H7 (cell line): Measurements from ENCODE around the gene PEX11G. TPM values are rescaled to one million over a fixed set of nuclear protein-coding genes. Genes with fewer than 3 reads are reported as not detected.

Experiments used
- DNase-seq: peaks from one replicate; pipeline ENCODE4 v3.0.0; 2012
- H3K27me3 ChIP-seq: 2 replicates; pipeline ENCODE4 v1.6.0; 2011; ENCODE audit warnings: mild to moderate bottlenecking, low read length; ENCODE audit not compliant: control insufficient read depth, insufficient read depth
- H3K36me3 ChIP-seq: replicated peaks from 2 replicates; pipeline ENCODE4 v1.5.1; 2011; ENCODE audit warnings: low read length; ENCODE audit not compliant: control insufficient read depth, insufficient read depth
- H3K4me3 ChIP-seq: 2 replicates; pipeline ENCODE4 v1.5.1; 2011; ENCODE audit warnings: low read depth, mild to moderate bottlenecking, control low read depth, low read length, moderate library complexity; ENCODE audit not compliant: insufficient read depth
- total RNA-seq: library from RNA; depleted of rRNA; stranded (reverse); fragments of >200 nt; shearing (Covaris generic); gene quantifications from 2 replicates; pipeline ENCODE4 v1.2.3, GENCODE V29; 2014; rRNA removed

Gene PEX11G
- total RNA-seq, 1 experiment from 2014 or later: 2.4 TPM

DNA sequence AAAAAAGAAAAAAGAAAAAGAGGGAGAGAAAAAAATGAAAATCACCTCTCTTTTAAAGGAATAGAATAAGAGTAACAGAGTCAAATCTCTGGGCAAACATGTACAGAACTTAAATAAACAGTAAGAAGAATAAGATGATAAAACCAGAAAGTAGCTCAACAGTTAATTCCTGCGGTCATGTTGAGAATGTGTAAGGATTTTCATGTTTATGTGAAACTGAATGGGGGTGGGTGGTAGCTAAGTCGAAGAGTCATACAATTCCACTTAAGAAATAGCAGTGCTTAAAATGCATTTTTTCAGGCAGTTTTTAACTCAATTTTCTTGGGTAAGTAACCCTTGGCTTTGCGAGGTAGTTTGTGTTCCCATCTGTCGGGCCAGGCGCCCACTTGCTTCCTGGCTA lies 60.9 kb downstream of the PEX11G start:
- Histone ChIP-seq H3K27me3 (no peaks in the 10 kb centered on the region), H3K4me3 (no peak overlapping the region)
- DNase-seq: no peak

DNA sequence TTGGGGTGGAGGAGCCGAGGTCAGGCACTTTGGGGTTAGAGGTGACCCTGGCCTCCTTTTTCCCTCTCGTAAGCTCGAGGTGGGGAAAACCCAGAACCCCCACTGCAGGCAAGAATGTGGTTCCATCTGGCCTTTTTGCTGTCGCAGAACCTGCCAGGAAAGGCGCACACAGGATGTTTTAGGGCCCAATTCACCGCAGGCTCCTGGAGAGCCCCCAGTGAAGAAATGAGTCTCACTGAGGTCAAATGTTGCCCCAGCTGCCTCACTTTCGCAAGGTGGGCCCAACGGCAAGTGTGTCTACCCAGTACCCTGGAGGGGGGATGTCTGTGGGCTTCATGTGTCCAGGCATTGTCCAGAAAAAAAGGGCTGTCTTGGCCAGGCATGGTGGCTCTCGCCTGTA lies 61.8 kb downstream of the PEX11G start:
- H3K4me3 ChIP-seq: no peak overlapping the region
- no peaks in the 10 kb centered on the region for H3K36me3 ChIP-seq
- DNase-seq: no peak
- H3K27me3 ChIP-seq: no peaks in the 10 kb centered on the region

More for the DNA sequence above, 60.9 kb downstream of the PEX11G start:
- H3K36me3 ChIP-seq: no peaks in the 10 kb centered on the region

Other genes starting within 250 kb of the PEX11G start
- 10.0 and 13.6 TPM in 2 replicates for gene INSR, start 194.6 kb downstream of the PEX11G start, total RNA-seq
- 48.3 and 50.5 TPM in 2 replicates for gene ARHGEF18, start 140.1 kb downstream of the PEX11G start, total RNA-seq
- gene ZNF358, start 27.1 kb upstream of the PEX11G start, total RNA-seq: 52.1 and 54.8 TPM in 2 replicates
- gene MCOLN1, start 33.6 kb upstream of the PEX11G start, total RNA-seq: 6.8 and 6.9 TPM in 2 replicates
- gene PNPLA6, start 46.7 kb upstream of the PEX11G start, total RNA-seq: 87.4 and 114 TPM in 2 replicates
- 7.3 and 8.2 TPM in 2 replicates for gene CAMSAP3, start 106.8 kb upstream of the PEX11G start, total RNA-seq
- 79.6 and 81.1 TPM in 2 replicates for gene XAB2, start 140.5 kb upstream of the PEX11G start, total RNA-seq
- 24.0 and 27.7 TPM in 2 replicates for gene PET100, start 140.8 kb upstream of the PEX11G start, total RNA-seq
- gene PCP2, start 144.7 kb upstream of the PEX11G start, total RNA-seq: not detected in 2 replicates
- gene STXBP2, start 148.1 kb upstream of the PEX11G start, total RNA-seq: 17.3 and 25.9 TPM in 2 replicates
- gene RETN, start 180.0 kb upstream of the PEX11G start, total RNA-seq: not detected in 2 replicates
- gene MCEMP1, start 188.1 kb upstream of the PEX11G start, total RNA-seq: not detected in 2 replicates
- gene TRAPPC5, start 191.8 kb upstream of the PEX11G start, total RNA-seq: 92.2 and 137 TPM in 2 replicates
- not detected in 2 replicates for gene FCER2, start 213.1 kb upstream of the PEX11G start, total RNA-seq
- not detected in 2 replicates for gene CLEC4G, start 243.1 kb upstream of the PEX11G start, total RNA-seq